K562 (cell line): ENCODE measurements around the gene ARL16. TPM values are rescaled to one million over a fixed set of nuclear protein-coding genes. Genes with fewer than 3 reads are reported as not detected.

Source experiments
- BRF1 ChIP-seq: IDR thresholded peaks from 3 replicates; pipeline ENCODE4 v1.6.1; 2011; ENCODE audit warnings: borderline replicate concordance, mild to moderate bottlenecking; ENCODE audit not compliant: insufficient read length; ENCODE audit errors: extremely low read depth
- DACH1 ChIP-seq: fragments of 450-650 bp; IDR thresholded peaks from 2 replicates; pipeline ENCODE4 v1.6.1; 2018; ENCODE audit not compliant: partially characterized antibody
- FOXA3 ChIP-seq, 2 experiments: fragments of 450-650 bp in 1 of 2; sonication (generic) in 1 of 2; formaldehyde crosslinking; IDR thresholded peaks in 1 of 2; conservative IDR thresholded peaks in 1 of 2; 2 replicates each; pipeline versions ENCODE4 v1.4.0 to v1.8.0; 2020 to 2022; ENCODE audit warnings: mild to moderate bottlenecking in 2 of 2, missing genetic modification reagents in 1 of 2
- GABPB2 ChIP-seq: fragments of 250-450 bp; sonication (Bioruptor Pico); conservative IDR thresholded peaks from 2 replicates; pipeline ENCODE4 v1.5.1; 2021; ENCODE audit warnings: mild to moderate bottlenecking
- GMEB1 ChIP-seq: fragments of 250-450 bp; sonication (Bioruptor Pico); IDR thresholded peaks from 2 replicates; pipeline ENCODE4 v1.4.0; 2020; ENCODE audit warnings: mild to moderate bottlenecking
- GTF3C2 ChIP-seq: IDR thresholded peaks from 3 replicates; pipeline ENCODE4 v1.6.1; 2011; ENCODE audit warnings: borderline replicate concordance, mild to moderate bottlenecking, moderate library complexity; ENCODE audit not compliant: insufficient read length; ENCODE audit errors: extremely low read depth
- HOMEZ ChIP-seq: fragments of 250-450 bp; sonication (Bioruptor Pico); IDR thresholded peaks from 2 replicates; pipeline ENCODE4 v1.4.0; 2020; ENCODE audit warnings: mild to moderate bottlenecking, moderate library complexity
- POLR2H ChIP-seq: IDR thresholded peaks from 2 replicates; pipeline ENCODE4 v1.6.1; 2016; ENCODE audit warnings: missing genetic modification characterization, low read depth, mild to moderate bottlenecking, control low read depth, missing compliant biosample characterization, moderate library complexity
- SIN3B ChIP-seq: fragments of 450-650 bp; IDR thresholded peaks from 2 replicates; pipeline ENCODE4 v1.6.1; 2017; ENCODE audit warnings: low read depth, mild to moderate bottlenecking, moderate library complexity
- SIX5 ChIP-seq, 2 experiments: IDR thresholded peaks; 2 replicates each; pipeline ENCODE4 v1.6.1; 2011; ENCODE audit warnings: low read length in 2 of 2, borderline replicate concordance in 1 of 2, low read depth in 1 of 2, mild to moderate bottlenecking in 1 of 2, moderate library complexity in 1 of 2; ENCODE audit not compliant: insufficient read depth in 1 of 2
- SOX6 ChIP-seq: fragments of 450-650 bp; IDR thresholded peaks from 2 replicates; pipeline ENCODE4 v1.6.1; 2014; ENCODE audit warnings: mild to moderate bottlenecking
- SREBF2 ChIP-seq: sonication (generic); formaldehyde crosslinking; IDR thresholded peaks from 2 replicates; pipeline ENCODE4 v1.4.0; 2020; ENCODE audit warnings: mild to moderate bottlenecking, missing genetic modification reagents
- SRSF3 ChIP-seq: fragments of 200-400 bp; formaldehyde crosslinking; IDR thresholded peaks from 2 replicates; pipeline ENCODE4 v1.6.1; 2016; ENCODE audit warnings: mild to moderate bottlenecking, low read length, moderate library complexity; ENCODE audit not compliant: insufficient read depth
- ZNF57 ChIP-seq: fragments of 450-650 bp; formaldehyde crosslinking; IDR thresholded peaks from 2 replicates; pipeline ENCODE4 v1.4.0; 2020; ENCODE audit warnings: mild to moderate bottlenecking, moderate library complexity
- ZNF699 ChIP-seq: fragments of 250-450 bp; sonication (Bioruptor Pico); IDR thresholded peaks from 2 replicates; pipeline ENCODE4 v1.8.0; 2021; ENCODE audit warnings: mild to moderate bottlenecking, moderate library complexity; ENCODE audit not compliant: insufficient replicate concordance
- ZNF830 ChIP-seq: fragments of 250-450 bp; sonication (Bioruptor Pico); IDR thresholded peaks from 2 replicates; pipeline ENCODE4 v1.5.0; 2021; ENCODE audit warnings: mild to moderate bottlenecking
- polyA plus RNA-seq, 8 experiments: library from polyadenylated mRNA; depleted of rRNA in 4 of 8; stranded (reverse) in 5 of 8; unstranded in 3 of 8; fragments of >200 nt; fragmentation: Nextera tagmentation in 2 of 8; fragmentation: Illumina TruSeq in 1 of 8; extraction: Ambion mirVana in 2 of 8; extraction: Trizol in 1 of 8; gene quantifications; 2 replicates each; pipeline versions ENCODE4 v1.2.1 to v1.2.3, GENCODE V29; 2011 to 2014; ENCODE audit warnings: inconsistent platforms in 1 of 8, missing spikeins in 1 of 8
- total RNA-seq, 7 experiments: library from RNA; depleted of rRNA in 6 of 7; stranded (reverse); fragments of >200 nt in 6 of 7; fragmentation: Illumina TruSeq in 2 of 7; extraction: Trizol in 2 of 7; gene quantifications; 2 replicates each; pipeline versions ENCODE4 v1.2.1 to v1.2.3, GENCODE V29; 2011 to 2021; ENCODE audit warnings: low replicate concordance in 1 of 7
- TF ChIP-seq, protein P1 (sequence below), 2 experiments: fragments of 450-650 bp; IDR thresholded peaks; 2 replicates each; pipeline ENCODE4 v1.6.1; 2016

ARL16 gene
- total and polyA plus RNA-seq, 9 of the 15 experiments (the other 6 are each of a cell fraction or from before 2014, with no cell fraction given): 5.4 to 32.4 (median 22.6) TPM

GRCh38 chr17:81636505-81637288, 46.9 kb downstream of the ARL16 start, which contains the start of the genes NPLOC4 and TSPAN10 (continued):
- peak; percentile 96 for TF ChIP-seq GMEB1 (CRISPR knock-in tag)
- no peak for TF ChIP-seq DACH1
- TF ChIP-seq ZNF830 (CRISPR knock-in tag): no peak
- TF ChIP-seq GABPB2 (CRISPR knock-in tag): no peak
- no peak for TF ChIP-seq SREBF2 (CRISPR knock-in tag)
- TF ChIP-seq SOX6: peak; percentile 53
- no peak for TF ChIP-seq ZNF699
- TF ChIP-seq BRF1: no peak
- TF ChIP-seq POLR2H (tag): no peak
- TF ChIP-seq SRSF3: no peak
- TF ChIP-seq HOMEZ: no peak
- peak; percentile 95 for TF ChIP-seq SIN3B
- TF ChIP-seq GTF3C2: no peak
- no peak for TF ChIP-seq ZNF57 (CRISPR knock-in tag)
- TF ChIP-seq, protein P1, sequence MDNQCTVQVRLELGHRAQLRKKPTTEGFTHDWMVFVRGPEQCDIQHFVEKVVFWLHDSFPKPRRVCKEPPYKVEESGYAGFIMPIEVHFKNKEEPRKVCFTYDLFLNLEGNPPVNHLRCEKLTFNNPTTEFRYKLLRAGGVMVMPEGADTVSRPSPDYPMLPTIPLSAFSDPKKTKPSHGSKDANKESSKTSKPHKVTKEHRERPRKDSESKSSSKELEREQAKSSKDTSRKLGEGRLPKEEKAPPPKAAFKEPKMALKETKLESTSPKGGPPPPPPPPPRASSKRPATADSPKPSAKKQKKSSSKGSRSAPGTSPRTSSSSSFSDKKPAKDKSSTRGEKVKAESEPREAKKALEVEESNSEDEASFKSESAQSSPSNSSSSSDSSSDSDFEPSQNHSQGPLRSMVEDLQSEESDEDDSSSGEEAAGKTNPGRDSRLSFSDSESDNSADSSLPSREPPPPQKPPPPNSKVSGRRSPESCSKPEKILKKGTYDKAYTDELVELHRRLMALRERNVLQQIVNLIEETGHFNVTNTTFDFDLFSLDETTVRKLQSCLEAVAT (IDR thresholded peaks at IDR 0.05): no peak
- peak; percentile 33 to 41; a peak in 2 of 4 replicates for TF ChIP-seq SIX5 (IDR thresholded peaks at IDR 0.05; ENCODE audit: borderline replicate concordance in 1 of 2, insufficient read depth in 1 of 2, low read depth in 1 of 2, low read length in 2 of 2)
- TF ChIP-seq FOXA3 (CRISPR knock-in tag; conservative IDR thresholded peaks at IDR 0.05 in 1 of 2, IDR thresholded peaks at IDR 0.05 in 1 of 2): no peak
